ENCODE results near the gene C1orf53.
A peak's percentile ranks its signal among the peaks of the same experiment; 100 is the strongest.

Gene C1orf53

DNA sequence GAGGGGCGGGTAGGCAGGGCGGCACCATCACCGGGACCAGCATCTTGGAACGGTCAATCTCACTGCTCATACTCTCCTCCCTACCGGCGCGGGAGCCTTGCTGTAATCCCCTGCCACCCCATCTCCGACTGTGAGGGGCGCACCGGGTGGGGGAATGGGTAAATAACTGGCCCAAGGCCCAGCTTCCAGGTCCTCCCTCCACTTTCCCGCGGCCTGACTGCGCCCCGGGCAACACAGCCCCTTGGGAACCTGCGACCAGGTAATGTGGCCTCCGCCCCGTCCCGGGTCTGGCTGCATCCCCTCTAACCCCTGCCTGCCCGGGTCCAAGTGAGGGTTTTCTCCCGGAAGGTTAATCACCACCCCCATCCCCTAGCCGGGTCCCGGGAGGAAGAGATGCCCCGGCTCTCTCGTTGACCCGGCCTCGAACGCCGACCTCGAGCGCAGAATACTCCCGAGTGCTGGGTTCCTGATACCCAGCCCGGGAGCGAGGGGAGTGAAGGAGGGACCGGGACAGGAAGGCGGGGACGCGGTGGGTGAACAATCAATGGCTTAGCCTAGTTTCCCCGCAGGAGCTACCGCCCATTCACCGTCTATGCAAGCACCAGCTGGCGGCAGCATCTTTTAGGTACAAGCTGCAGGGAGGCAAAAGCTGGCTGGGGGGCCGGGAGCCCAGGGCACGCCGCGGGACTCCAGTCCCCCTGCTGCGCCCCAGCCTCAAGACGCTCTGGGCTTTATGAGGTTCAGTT, 8.9 kb downstream of the C1orf53 start:
- TF ChIP-seq ARNTL (CRISPR knock-in tag; IDR thresholded peaks at IDR 0.05; ENCODE audit: borderline replicate concordance, low read depth) = no peak
- no peak for TF ChIP-seq ZFP3 (CRISPR knock-in tag; IDR thresholded peaks at IDR 0.05)
- TF ChIP-seq, protein P1, sequence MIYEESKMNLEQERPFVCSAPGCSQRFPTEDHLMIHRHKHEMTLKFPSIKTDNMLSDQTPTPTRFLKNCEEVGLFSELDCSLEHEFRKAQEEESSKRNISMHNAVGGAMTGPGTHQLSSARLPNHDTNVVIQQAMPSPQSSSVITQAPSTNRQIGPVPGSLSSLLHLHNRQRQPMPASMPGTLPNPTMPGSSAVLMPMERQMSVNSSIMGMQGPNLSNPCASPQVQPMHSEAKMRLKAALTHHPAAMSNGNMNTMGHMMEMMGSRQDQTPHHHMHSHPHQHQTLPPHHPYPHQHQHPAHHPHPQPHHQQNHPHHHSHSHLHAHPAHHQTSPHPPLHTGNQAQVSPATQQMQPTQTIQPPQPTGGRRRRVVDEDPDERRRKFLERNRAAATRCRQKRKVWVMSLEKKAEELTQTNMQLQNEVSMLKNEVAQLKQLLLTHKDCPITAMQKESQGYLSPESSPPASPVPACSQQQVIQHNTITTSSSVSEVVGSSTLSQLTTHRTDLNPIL (CRISPR knock-in tag; IDR thresholded peaks at IDR 0.05; ENCODE audit: low read depth) = no peak
- TF ChIP-seq CSDC2 (CRISPR knock-in tag; IDR thresholded peaks at IDR 0.05) = no peak
- no peak for TF ChIP-seq ESRRG (CRISPR knock-in tag; IDR thresholded peaks at IDR 0.05)
- TF ChIP-seq ZFP30 (CRISPR knock-in tag; IDR thresholded peaks at IDR 0.05) = no peak
- TF ChIP-seq OSR1 (CRISPR knock-in tag; IDR thresholded peaks at IDR 0.05) = no peak
- no peak for TF ChIP-seq GLIS3 (CRISPR knock-in tag; IDR thresholded peaks at IDR 0.05)
- no peak for TF ChIP-seq ZNF70 (CRISPR knock-in tag; IDR thresholded peaks at IDR 0.05)
- no peak for TF ChIP-seq ZNF8 (CRISPR knock-in tag; IDR thresholded peaks at IDR 0.05)
- no peak for TF ChIP-seq RARB (CRISPR knock-in tag; IDR thresholded peaks at IDR 0.05)
- no peak for TF ChIP-seq ZNF565 (CRISPR knock-in tag; conservative IDR thresholded peaks at IDR 0.05; ENCODE audit: low read depth)
- TF ChIP-seq TOX (CRISPR knock-in tag; IDR thresholded peaks at IDR 0.05; ENCODE audit: borderline replicate concordance) = no peak
- no peak for TF ChIP-seq SNAI2 (CRISPR knock-in tag; IDR thresholded peaks at IDR 0.05)
- TF ChIP-seq POU6F1 (CRISPR knock-in tag; IDR thresholded peaks at IDR 0.05; ENCODE audit: borderline replicate concordance, low read depth) = no peak
- ATAC-seq = peak; percentile 8

DNA sequence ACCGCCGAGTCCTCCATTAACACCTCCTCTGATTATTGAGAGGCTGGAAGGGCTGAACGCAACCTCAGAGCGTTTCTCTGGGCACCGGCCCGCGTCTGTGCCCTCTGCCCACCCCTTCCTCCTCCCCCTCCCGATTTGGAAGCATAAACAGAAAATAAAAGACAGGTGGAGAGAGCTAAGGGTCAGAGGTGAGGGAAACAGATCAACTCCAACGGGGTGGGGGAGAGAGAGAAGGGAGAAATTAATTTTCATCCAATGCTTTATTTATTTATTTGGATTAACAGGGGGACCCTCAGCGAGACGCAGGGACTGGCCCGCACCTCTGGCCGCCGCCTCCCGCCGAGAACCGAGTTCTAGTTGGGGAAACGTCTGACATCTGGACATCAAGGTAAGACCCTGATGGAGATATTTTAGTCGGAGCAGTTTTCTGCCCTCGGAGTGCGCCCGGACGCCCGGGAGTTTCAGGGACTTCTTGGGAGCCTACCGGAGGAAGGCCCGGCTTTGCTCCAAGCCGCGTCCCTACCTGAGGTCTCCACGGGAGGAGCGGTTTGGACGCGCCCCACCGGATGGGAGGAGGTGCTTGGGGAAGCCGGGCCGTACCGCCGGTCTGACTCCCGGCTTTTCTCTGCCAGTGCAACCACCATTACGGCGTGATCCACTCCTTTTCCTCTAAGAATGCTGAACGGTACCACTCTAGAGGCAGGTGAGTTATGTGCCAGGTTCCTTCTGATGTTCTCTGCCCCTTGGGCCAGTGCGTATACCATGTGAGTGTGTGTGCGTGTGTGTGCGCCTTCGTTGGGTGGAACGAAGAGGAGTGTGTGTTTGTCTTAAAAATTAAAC, 9.6 kb downstream of the C1orf53 start:
- no peak for TF ChIP-seq RARB (CRISPR knock-in tag; IDR thresholded peaks at IDR 0.05)

GRCh38 chr1:197912739-197913494, 10.5 kb downstream of the C1orf53 start:
- TF ChIP-seq ZNF565 (CRISPR knock-in tag; conservative IDR thresholded peaks at IDR 0.05; ENCODE audit: low read depth) (no peak), ISL1 (CRISPR knock-in tag; IDR thresholded peaks at IDR 0.05) (no peak), OSR1 (CRISPR knock-in tag; IDR thresholded peaks at IDR 0.05) (no peak)
- no peak for ATAC-seq

More for the DNA sequence above, 9.6 kb downstream of the C1orf53 start:
- ATAC-seq = no peak

DNA sequence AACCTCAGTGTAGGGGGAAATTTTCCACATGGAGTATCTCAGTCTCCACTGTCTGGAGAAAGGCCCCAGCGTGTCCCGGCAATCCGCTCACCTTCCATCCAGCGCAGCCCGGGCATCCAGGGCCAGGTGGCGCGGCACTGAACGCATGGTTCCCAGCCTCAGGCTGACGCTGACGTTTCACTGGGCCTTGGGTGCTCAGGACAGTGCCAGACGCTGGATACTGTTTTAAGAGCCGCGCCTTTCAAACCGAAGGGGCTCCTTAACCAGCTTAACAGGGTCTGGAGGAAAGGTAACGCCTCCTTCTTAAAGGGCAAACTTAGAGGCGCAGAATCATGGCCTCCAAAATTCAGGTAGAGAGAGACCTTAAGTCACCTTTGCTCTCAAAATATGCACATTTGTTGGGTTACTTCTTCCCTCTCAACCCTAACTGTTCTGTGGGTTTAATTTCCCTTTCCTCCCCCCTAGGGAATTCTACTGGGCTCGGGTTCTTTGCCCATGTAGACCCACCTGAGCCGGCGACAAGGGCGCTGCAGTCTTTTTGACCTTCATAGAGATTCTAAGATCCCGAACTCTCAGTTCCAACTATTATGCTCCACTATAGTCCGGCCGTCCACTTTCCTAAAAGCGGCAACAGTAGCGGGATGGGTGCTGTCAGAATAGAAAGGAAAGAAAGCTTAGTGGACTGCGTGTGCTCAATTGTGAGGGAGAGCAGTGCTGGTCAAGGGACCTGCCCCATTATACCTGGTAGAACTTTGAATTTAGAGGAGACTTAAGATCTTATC, 11.3 kb downstream of the C1orf53 start:
- no peak for TF ChIP-seq ZNF70 (CRISPR knock-in tag; IDR thresholded peaks at IDR 0.05)
- TF ChIP-seq PPARA (CRISPR knock-in tag; IDR thresholded peaks at IDR 0.05; ENCODE audit: borderline replicate concordance) = no peak
- TF ChIP-seq, protein P1 (CRISPR knock-in tag; IDR thresholded peaks at IDR 0.05; ENCODE audit: low read depth) = no peak
- no peak for TF ChIP-seq ZFP3 (CRISPR knock-in tag; IDR thresholded peaks at IDR 0.05)
- no peak for TF ChIP-seq OSR1 (CRISPR knock-in tag; IDR thresholded peaks at IDR 0.05)
- no peak for TF ChIP-seq ESRRG (CRISPR knock-in tag; IDR thresholded peaks at IDR 0.05)
- no peak for TF ChIP-seq ZFP30 (CRISPR knock-in tag; IDR thresholded peaks at IDR 0.05)
- no peak for TF ChIP-seq ZC3H10 (CRISPR knock-in tag; IDR thresholded peaks at IDR 0.05)
- no peak for TF ChIP-seq TSHZ2 (CRISPR knock-in tag; IDR thresholded peaks at IDR 0.05)
- no peak for TF ChIP-seq BACH2 (CRISPR knock-in tag; IDR thresholded peaks at IDR 0.05; ENCODE audit: borderline replicate concordance)
- no peak for TF ChIP-seq CSDC2 (CRISPR knock-in tag; IDR thresholded peaks at IDR 0.05)
- TF ChIP-seq GLIS3 (CRISPR knock-in tag; IDR thresholded peaks at IDR 0.05) = no peak
- ATAC-seq = no peak

All from SK-N-SH treated with all-trans-retinoic acid at 6 μM for 48 hours (cell line).